WTC11 (cell line): ENCODE data around the gene ANGPTL2. TPM values are rescaled to one million over a fixed set of nuclear protein-coding genes. Genes with fewer than 3 reads are reported as not detected.

Source experiments
- ATAC-seq: fragments of 200-7000 bp; cut with Tn5 transposase; 2 replicates; pipeline ENCODE4 v1.10.0; 2021; ENCODE audit warnings: mild to moderate bottlenecking, moderate library complexity
- CTCF ChIA-PET: fragments of 300-600 bp; sonication (Branson Sonifier 250); formaldehyde crosslinking; loops from one replicate; lab custom pipeline; 2021; ENCODE audit warnings: antibody characterized with exemption; lab: Charles Lee
- POLR2A ChIA-PET: fragments of 350-600 bp; sonication (Branson Sonifier 250); formaldehyde crosslinking; loops from one replicate; lab custom pipeline; 2021; ENCODE audit warnings: antibody characterized with exemption; lab: Charles Lee
- DNase-seq: peaks from one replicate; pipeline ENCODE4 v3.0.0; 2021; ENCODE audit warnings: low spot score
- H3K27ac Mint-ChIP-seq: 2 replicates; pipeline ENCODE4 v1.8.0; 2021; ENCODE audit warnings: mixed read lengths
- H3K27me3 Mint-ChIP-seq: 2 replicates; pipeline ENCODE4 v1.8.0; 2021; ENCODE audit warnings: low read depth, mild to moderate bottlenecking, moderate library complexity, mixed read lengths
- H3K36me3 Mint-ChIP-seq: 2 replicates; pipeline ENCODE4 v1.8.0; 2021; ENCODE audit warnings: mixed read lengths
- H3K4me1 Mint-ChIP-seq: 2 replicates; pipeline ENCODE4 v1.8.0; 2022; ENCODE audit warnings: mixed read lengths
- H3K4me3 Mint-ChIP-seq: 2 replicates; pipeline ENCODE4 v1.8.0; 2021; ENCODE audit warnings: mild to moderate bottlenecking, moderate library complexity, mixed read lengths
- H3K9me3 Mint-ChIP-seq: 2 replicates; pipeline ENCODE4 v1.8.0; 2021; ENCODE audit warnings: mixed read lengths
- ATF1 ChIP-seq: sonication (generic); formaldehyde crosslinking; IDR thresholded peaks from 2 replicates; pipeline ENCODE4 v1.8.1; 2023; ENCODE audit warnings: mild to moderate bottlenecking, moderate library complexity, missing genetic modification reagents
- CREM ChIP-seq: sonication (generic); formaldehyde crosslinking; IDR thresholded peaks from 2 replicates; pipeline ENCODE4 v1.8.1; 2022; ENCODE audit warnings: mild to moderate bottlenecking, missing genetic modification reagents, moderate library complexity
- EMX1 ChIP-seq: fragments of 250-450 bp; sonication (Bioruptor Pico); IDR thresholded peaks from 2 replicates; pipeline ENCODE4 v1.8.0; 2021; ENCODE audit warnings: mild to moderate bottlenecking
- GABPB1 ChIP-seq: sonication (generic); formaldehyde crosslinking; IDR thresholded peaks from 2 replicates; pipeline ENCODE4 v1.8.1; 2023; ENCODE audit warnings: mild to moderate bottlenecking, missing genetic modification reagents
- IRF2 ChIP-seq: sonication (generic); formaldehyde crosslinking; IDR thresholded peaks from 2 replicates; pipeline ENCODE4 v1.8.0; 2022; ENCODE audit warnings: low read depth, missing genetic modification reagents, borderline replicate concordance
- JAZF1 ChIP-seq: fragments of 250-450 bp; sonication (Bioruptor Pico); IDR thresholded peaks from 2 replicates; pipeline ENCODE4 v1.9.0; 2021; ENCODE audit warnings: moderate library complexity, mild to moderate bottlenecking, inconsistent platforms
- JUN ChIP-seq: sonication (generic); formaldehyde crosslinking; IDR thresholded peaks from 2 replicates; pipeline ENCODE4 v1.8.0; 2023; ENCODE audit warnings: mild to moderate bottlenecking, missing genetic modification reagents
- KAT7 ChIP-seq: sonication (generic); formaldehyde crosslinking; IDR thresholded peaks from 2 replicates; pipeline ENCODE4 v1.8.1; 2023; ENCODE audit warnings: missing genetic modification reagents, mild to moderate bottlenecking, borderline replicate concordance
- MXD4 ChIP-seq: fragments of 250-450 bp; sonication (Bioruptor Pico); IDR thresholded peaks from 2 replicates; pipeline ENCODE4 v1.8.0; 2021; ENCODE audit warnings: mild to moderate bottlenecking, moderate library complexity, borderline replicate concordance
- NFATC4 ChIP-seq: fragments of 250-450 bp; sonication (Bioruptor Pico); IDR thresholded peaks from 2 replicates; pipeline ENCODE4 v1.9.0; 2021; ENCODE audit warnings: mild to moderate bottlenecking
- PRRX2 ChIP-seq: fragments of 250-450 bp; sonication (Bioruptor Pico); IDR thresholded peaks from 2 replicates; pipeline ENCODE4 v1.8.0; 2021; ENCODE audit warnings: mild to moderate bottlenecking
- RELA ChIP-seq: sonication (generic); formaldehyde crosslinking; IDR thresholded peaks from 2 replicates; pipeline ENCODE4 v1.8.1; 2022; ENCODE audit warnings: missing genetic modification reagents, mild to moderate bottlenecking, borderline replicate concordance
- RORB ChIP-seq: fragments of 250-450 bp; sonication (Bioruptor Pico); IDR thresholded peaks from 2 replicates; pipeline ENCODE4 v1.9.0; 2021; ENCODE audit warnings: mild to moderate bottlenecking
- SMAD4 ChIP-seq: sonication (generic); formaldehyde crosslinking; IDR thresholded peaks from 2 replicates; pipeline ENCODE4 v1.8.0; 2022; ENCODE audit warnings: mild to moderate bottlenecking, missing genetic modification reagents
- SOX15 ChIP-seq: fragments of 250-450 bp; sonication (Bioruptor Pico); IDR thresholded peaks from 2 replicates; pipeline ENCODE4 v1.9.0; 2021; ENCODE audit warnings: mild to moderate bottlenecking
- TEAD4 ChIP-seq: sonication (generic); formaldehyde crosslinking; IDR thresholded peaks from 2 replicates; pipeline ENCODE4 v1.8.0; 2022; ENCODE audit warnings: mild to moderate bottlenecking, missing genetic modification reagents
- ZNF219 ChIP-seq: sonication (generic); formaldehyde crosslinking; IDR thresholded peaks from 2 replicates; pipeline ENCODE4 v1.8.0; 2023; ENCODE audit warnings: missing genetic modification reagents, mild to moderate bottlenecking, borderline replicate concordance
- ZNF263 ChIP-seq: sonication (generic); formaldehyde crosslinking; IDR thresholded peaks from 2 replicates; pipeline ENCODE4 v1.8.1; 2022; ENCODE audit warnings: low read depth, mild to moderate bottlenecking, moderate library complexity, missing genetic modification reagents
- ZNF396 ChIP-seq: fragments of 250-450 bp; sonication (Bioruptor Pico); IDR thresholded peaks from 2 replicates; pipeline ENCODE4 v1.8.0; 2021; ENCODE audit warnings: mild to moderate bottlenecking, moderate library complexity, borderline replicate concordance
- ZNF671 ChIP-seq: fragments of 250-450 bp; sonication (Bioruptor Pico); IDR thresholded peaks from 2 replicates; pipeline ENCODE4 v1.8.0; 2021; ENCODE audit warnings: mild to moderate bottlenecking
- total RNA-seq: library from RNA; stranded (reverse); gene quantifications from 3 replicates; pipeline ENCODE4 v1.2.3, GENCODE V29; 2021
- TF ChIP-seq, protein P1 (sequence below): sonication (generic); formaldehyde crosslinking; IDR thresholded peaks from 2 replicates; pipeline ENCODE4 v1.8.0; 2023; ENCODE audit warnings: missing genetic modification reagents, mild to moderate bottlenecking, borderline replicate concordance
- TF ChIP-seq, protein P2 (sequence below): sonication (generic); formaldehyde crosslinking; IDR thresholded peaks from 2 replicates; pipeline ENCODE4 v1.8.1; 2022; ENCODE audit warnings: low read depth, missing genetic modification reagents, borderline replicate concordance
- TF ChIP-seq, protein P3 (sequence below): sonication (generic); formaldehyde crosslinking; IDR thresholded peaks from 2 replicates; pipeline ENCODE4 v1.8.1; 2023; ENCODE audit warnings: mild to moderate bottlenecking, missing genetic modification reagents
- TF ChIP-seq, protein P4 (sequence below): fragments of 250-450 bp; sonication (Bioruptor Pico); IDR thresholded peaks from 2 replicates; pipeline ENCODE4 v2.1.2; 2022; ENCODE audit warnings: mild to moderate bottlenecking, moderate library complexity

Gene ANGPTL2
- total RNA-seq, 1 experiment from 2014 or later = 4.5 TPM

DNA sequence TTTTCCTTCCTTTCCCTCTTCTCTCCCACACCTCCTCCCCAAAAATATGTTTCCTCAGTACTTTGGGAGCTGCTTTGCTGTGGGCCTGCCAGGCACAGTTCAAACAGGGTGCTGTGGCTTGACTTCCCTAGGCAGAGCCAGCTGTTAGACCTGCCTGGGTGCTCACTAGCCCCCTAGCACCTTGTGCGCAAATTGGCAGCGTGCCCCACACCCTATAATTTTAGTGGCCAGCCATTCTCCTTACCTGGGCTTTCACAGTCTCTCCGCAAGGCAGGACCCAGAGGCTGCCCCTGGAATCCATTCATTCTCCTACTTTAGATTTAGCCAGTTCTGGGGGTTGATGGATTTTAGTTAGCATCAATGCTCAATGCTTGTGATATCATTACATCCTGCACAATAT, 72.3 kb downstream of the ANGPTL2 start (continued):
- TF ChIP-seq, protein P1, sequence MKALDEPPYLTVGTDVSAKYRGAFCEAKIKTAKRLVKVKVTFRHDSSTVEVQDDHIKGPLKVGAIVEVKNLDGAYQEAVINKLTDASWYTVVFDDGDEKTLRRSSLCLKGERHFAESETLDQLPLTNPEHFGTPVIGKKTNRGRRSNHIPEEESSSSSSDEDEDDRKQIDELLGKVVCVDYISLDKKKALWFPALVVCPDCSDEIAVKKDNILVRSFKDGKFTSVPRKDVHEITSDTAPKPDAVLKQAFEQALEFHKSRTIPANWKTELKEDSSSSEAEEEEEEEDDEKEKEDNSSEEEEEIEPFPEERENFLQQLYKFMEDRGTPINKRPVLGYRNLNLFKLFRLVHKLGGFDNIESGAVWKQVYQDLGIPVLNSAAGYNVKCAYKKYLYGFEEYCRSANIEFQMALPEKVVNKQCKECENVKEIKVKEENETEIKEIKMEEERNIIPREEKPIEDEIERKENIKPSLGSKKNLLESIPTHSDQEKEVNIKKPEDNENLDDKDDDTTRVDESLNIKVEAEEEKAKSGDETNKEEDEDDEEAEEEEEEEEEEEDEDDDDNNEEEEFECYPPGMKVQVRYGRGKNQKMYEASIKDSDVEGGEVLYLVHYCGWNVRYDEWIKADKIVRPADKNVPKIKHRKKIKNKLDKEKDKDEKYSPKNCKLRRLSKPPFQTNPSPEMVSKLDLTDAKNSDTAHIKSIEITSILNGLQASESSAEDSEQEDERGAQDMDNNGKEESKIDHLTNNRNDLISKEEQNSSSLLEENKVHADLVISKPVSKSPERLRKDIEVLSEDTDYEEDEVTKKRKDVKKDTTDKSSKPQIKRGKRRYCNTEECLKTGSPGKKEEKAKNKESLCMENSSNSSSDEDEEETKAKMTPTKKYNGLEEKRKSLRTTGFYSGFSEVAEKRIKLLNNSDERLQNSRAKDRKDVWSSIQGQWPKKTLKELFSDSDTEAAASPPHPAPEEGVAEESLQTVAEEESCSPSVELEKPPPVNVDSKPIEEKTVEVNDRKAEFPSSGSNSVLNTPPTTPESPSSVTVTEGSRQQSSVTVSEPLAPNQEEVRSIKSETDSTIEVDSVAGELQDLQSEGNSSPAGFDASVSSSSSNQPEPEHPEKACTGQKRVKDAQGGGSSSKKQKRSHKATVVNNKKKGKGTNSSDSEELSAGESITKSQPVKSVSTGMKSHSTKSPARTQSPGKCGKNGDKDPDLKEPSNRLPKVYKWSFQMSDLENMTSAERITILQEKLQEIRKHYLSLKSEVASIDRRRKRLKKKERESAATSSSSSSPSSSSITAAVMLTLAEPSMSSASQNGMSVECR (CRISPR knock-in tag) = no peak
- TF ChIP-seq MXD4 (CRISPR knock-in tag) (no peak), IRF2 (CRISPR knock-in tag) (no peak), NFATC4 (no peak), CREM (CRISPR knock-in tag) (no peak), RORB (CRISPR knock-in tag) (no peak), GABPB1 (CRISPR knock-in tag) (no peak), JAZF1 (CRISPR knock-in tag) (no peak), PRRX2 (CRISPR knock-in tag) (no peak), ZNF396 (CRISPR knock-in tag) (no peak)
- TF ChIP-seq, protein P2, sequence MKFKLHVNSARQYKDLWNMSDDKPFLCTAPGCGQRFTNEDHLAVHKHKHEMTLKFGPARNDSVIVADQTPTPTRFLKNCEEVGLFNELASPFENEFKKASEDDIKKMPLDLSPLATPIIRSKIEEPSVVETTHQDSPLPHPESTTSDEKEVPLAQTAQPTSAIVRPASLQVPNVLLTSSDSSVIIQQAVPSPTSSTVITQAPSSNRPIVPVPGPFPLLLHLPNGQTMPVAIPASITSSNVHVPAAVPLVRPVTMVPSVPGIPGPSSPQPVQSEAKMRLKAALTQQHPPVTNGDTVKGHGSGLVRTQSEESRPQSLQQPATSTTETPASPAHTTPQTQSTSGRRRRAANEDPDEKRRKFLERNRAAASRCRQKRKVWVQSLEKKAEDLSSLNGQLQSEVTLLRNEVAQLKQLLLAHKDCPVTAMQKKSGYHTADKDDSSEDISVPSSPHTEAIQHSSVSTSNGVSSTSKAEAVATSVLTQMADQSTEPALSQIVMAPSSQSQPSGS (CRISPR knock-in tag) = no peak
- TF ChIP-seq, all 79 proteins: peak for 0

DNA sequence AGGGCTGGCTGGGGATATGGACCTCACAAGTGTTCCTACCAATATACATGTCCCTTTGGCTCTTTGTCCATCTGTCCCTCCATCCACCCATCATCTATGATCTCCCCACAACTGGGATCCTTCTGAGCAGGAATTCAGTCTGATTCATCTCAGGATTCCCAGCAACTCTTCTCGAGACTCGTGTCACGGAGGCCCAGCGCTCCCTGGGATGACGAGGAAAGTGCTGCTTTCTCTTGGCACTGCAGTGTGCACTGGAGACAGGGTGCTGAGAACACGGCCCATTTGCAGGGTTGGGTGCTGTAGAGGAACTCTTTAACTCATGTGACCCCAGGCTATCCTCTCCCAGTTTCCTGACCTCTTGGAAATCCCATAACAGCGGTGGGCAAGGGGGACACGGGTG, 72.9 kb downstream of the ANGPTL2 start:
- H3K27ac Mint-ChIP-seq = no peak overlapping the region
- no peaks in the 10 kb centered on the region for H3K4me1 Mint-ChIP-seq
- H3K27me3 Mint-ChIP-seq = no peaks in the 10 kb centered on the region
- DNase-seq (no peak), ATAC-seq (no peak)
- no peaks in the 10 kb centered on the region for H3K36me3 Mint-ChIP-seq
- POLR2A ChIA-PET = interaction anchor here (0.6 kb wide), 1 partner anchor 10 kb away, joined by 3 read pairs; no protein-coding TSS in a partner anchor
- no peak for TF ChIP-seq EMX1 (CRISPR knock-in tag)
- no peak for TF ChIP-seq ZNF219 (CRISPR knock-in tag)
- TF ChIP-seq RELA (CRISPR knock-in tag) = no peak
- TF ChIP-seq, protein P3, sequence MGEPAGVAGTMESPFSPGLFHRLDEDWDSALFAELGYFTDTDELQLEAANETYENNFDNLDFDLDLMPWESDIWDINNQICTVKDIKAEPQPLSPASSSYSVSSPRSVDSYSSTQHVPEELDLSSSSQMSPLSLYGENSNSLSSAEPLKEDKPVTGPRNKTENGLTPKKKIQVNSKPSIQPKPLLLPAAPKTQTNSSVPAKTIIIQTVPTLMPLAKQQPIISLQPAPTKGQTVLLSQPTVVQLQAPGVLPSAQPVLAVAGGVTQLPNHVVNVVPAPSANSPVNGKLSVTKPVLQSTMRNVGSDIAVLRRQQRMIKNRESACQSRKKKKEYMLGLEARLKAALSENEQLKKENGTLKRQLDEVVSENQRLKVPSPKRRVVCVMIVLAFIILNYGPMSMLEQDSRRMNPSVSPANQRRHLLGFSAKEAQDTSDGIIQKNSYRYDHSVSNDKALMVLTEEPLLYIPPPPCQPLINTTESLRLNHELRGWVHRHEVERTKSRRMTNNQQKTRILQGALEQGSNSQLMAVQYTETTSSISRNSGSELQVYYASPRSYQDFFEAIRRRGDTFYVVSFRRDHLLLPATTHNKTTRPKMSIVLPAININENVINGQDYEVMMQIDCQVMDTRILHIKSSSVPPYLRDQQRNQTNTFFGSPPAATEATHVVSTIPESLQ (CRISPR knock-in tag) = no peak
- no peak for TF ChIP-seq KAT7 (CRISPR knock-in tag)
- no peak for TF ChIP-seq JUN
- TF ChIP-seq ZNF671 (CRISPR knock-in tag) = no peak
- TF ChIP-seq SMAD4 (CRISPR knock-in tag) = no peak
- no peak for TF ChIP-seq ZNF263 (CRISPR knock-in tag)
- TF ChIP-seq, protein P4, sequence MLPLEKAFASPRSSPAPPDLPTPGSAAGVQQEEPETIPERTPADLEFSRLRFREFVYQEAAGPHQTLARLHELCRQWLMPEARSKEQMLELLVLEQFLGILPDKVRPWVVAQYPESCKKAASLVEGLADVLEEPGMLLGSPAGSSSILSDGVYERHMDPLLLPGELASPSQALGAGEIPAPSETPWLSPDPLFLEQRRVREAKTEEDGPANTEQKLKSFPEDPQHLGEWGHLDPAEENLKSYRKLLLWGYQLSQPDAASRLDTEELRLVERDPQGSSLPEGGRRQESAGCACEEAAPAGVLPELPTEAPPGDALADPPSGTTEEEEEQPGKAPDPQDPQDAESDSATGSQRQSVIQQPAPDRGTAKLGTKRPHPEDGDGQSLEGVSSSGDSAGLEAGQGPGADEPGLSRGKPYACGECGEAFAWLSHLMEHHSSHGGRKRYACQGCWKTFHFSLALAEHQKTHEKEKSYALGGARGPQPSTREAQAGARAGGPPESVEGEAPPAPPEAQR (CRISPR knock-in tag) = no peak
- no peak for TF ChIP-seq TEAD4 (CRISPR knock-in tag)
- no peak for TF ChIP-seq CREM (CRISPR knock-in tag)
- no peak for TF ChIP-seq ATF1
- no peak for TF ChIP-seq SOX15
- TF ChIP-seq, protein P2 (CRISPR knock-in tag) = no peak
- TF ChIP-seq, all 79 proteins: peak for 0
- H3K4me3 Mint-ChIP-seq = no peak overlapping the region
- CTCF ChIA-PET = interaction anchor here (1.1 kb wide), 1 partner anchor 84 kb away, joined by 3 read pairs; no protein-coding TSS in a partner anchor
- H3K9me3 Mint-ChIP-seq = no peaks in the 10 kb centered on the region
